ENCODE measurements around the gene PLSCR5.

The PLSCR5 gene

GRCh38 chr3:146544929-146545528, 60.1 kb downstream of the PLSCR5 start:
- no peak for DNase-seq (ENCODE audit: low read depth, low spot score)

GRCh38 chr3:146544002-146544928, 60.9 kb downstream of the PLSCR5 start, which contains the start of gene PLSCR1:
Gene PLSCR1 (minus strand): TSS chr3:146544607. CDS start chr3:146536552, 8,055 bp downstream.
- DNase-seq (ENCODE audit: low read depth, low spot score): peak; percentile 57

- DNase-seq (ENCODE audit: low read depth, low spot score): no peak
These were observed 61.6 kb downstream of the PLSCR5 start for GRCh38 chr3:146543461-146544001.

- no peak for DNase-seq (ENCODE audit: low read depth, low spot score)
These were observed 62.2 kb downstream of the PLSCR5 start for GRCh38 chr3:146542978-146543377.

- no peak for DNase-seq (ENCODE audit: low read depth, low spot score)
These were observed 63.0 kb downstream of the PLSCR5 start for GRCh38 chr3:146542179-146542578.

- DNase-seq (ENCODE audit: low read depth, low spot score): no peak
These were observed 64.2 kb downstream of the PLSCR5 start for GRCh38 chr3:146540978-146541377.

GRCh38 chr3:146540236-146540635, 64.9 kb downstream of the PLSCR5 start:
- no peak for DNase-seq (ENCODE audit: low read depth, low spot score)

GRCh38 chr3:146539315-146539714, 65.8 kb downstream of the PLSCR5 start:
- DNase-seq (ENCODE audit: low read depth, low spot score): no peak

GRCh38 chr3:146537603-146538002, 67.5 kb downstream of the PLSCR5 start:
- DNase-seq (ENCODE audit: low read depth, low spot score): no peak

- no peak for DNase-seq (ENCODE audit: low read depth, low spot score)
These were observed 68.5 kb downstream of the PLSCR5 start for GRCh38 chr3:146536681-146537080.

Measured in iPS DF 19.7 (cell line).